ENCODE results near the gene KBTBD8. TPM values are rescaled to one million over a fixed set of nuclear protein-coding genes. Genes with fewer than 3 reads are reported as not detected.

KBTBD8 gene, protein sequence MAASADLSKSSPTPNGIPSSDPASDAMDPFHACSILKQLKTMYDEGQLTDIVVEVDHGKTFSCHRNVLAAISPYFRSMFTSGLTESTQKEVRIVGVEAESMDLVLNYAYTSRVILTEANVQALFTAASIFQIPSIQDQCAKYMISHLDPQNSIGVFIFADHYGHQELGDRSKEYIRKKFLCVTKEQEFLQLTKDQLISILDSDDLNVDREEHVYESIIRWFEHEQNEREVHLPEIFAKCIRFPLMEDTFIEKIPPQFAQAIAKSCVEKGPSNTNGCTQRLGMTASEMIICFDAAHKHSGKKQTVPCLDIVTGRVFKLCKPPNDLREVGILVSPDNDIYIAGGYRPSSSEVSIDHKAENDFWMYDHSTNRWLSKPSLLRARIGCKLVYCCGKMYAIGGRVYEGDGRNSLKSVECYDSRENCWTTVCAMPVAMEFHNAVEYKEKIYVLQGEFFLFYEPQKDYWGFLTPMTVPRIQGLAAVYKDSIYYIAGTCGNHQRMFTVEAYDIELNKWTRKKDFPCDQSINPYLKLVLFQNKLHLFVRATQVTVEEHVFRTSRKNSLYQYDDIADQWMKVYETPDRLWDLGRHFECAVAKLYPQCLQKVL
- 2.8 TPM for polyA plus RNA-seq (ENCODE audit: insufficient read length)

GRCh38 chr3:66998113-66998903 lies at the start of gene KBTBD8:
KBTBD8 (plus strand) TSS chr3:66998307; CDS start chr3:66998356, 49 bp downstream.
- peak; percentile 99 for DNase-seq

DNA sequence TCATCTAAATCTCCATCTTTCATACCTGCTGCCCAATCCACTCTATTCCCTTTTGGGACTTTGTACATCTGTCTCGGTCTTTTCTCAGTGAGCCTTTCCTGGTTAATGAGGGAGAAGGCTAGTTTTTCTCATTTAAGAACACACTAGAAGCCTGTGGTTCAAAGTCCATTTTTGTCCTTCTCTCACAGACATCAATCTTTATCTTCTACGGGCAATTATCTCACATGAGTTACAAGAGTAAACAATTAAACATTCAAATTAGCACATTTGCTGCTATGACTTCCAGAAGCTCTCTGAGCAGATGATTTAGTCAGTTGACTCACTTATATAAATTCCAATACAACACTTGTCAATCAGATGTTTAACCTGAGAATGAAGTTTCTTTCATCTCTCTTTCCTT lies 49.3 kb upstream of the KBTBD8 start:
- DNase-seq, result no peak

GRCh38 chr3:66949898-66950297 lies 48.2 kb upstream of the KBTBD8 start:
- no peak for DNase-seq

DNA sequence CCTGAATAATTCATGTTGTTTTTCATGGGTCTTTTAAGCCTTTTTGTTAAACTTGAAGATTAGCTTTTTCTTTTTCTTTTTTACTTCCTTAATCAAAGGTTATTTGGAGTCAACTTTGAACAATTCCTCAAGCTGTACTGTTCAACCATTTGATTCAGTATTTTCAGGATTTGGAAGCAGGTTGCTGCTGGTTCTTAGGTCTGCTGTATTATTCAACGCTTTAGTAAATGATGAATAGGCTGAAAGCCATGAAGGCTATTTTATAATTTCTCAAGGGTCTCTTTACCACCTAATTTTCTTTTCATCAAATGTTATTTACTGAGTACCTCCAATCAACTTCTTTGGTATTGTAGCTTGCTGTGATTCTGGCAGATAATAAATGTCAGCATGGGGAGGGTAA lies 45.8 kb upstream of the KBTBD8 start:
- DNase-seq, result no peak

DNA sequence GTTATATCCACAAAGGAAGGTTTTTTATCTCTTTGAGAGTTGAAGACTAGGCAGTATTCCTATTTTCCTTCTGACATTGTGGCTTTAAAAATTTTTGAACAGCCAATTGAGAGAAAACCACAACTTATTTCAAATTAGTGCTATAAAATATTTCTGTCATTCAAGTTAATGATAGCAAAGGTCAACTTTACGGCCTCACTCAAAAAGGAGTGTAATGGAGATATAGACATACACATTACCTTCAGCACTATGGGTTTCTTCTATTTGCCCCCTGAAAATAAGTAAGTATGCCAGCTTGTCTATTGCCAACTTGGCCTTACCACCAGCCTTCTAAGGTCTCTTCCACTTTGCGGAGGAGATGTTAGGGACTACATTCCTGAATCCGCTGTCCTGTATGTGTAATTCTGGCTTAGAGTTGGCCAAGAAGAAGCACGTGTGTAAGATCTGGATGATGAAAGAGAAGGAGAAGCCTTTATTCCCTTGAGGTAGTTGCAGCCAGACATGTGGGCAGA lies 44.1 kb upstream of the KBTBD8 start:
- no peak for DNase-seq

DNA sequence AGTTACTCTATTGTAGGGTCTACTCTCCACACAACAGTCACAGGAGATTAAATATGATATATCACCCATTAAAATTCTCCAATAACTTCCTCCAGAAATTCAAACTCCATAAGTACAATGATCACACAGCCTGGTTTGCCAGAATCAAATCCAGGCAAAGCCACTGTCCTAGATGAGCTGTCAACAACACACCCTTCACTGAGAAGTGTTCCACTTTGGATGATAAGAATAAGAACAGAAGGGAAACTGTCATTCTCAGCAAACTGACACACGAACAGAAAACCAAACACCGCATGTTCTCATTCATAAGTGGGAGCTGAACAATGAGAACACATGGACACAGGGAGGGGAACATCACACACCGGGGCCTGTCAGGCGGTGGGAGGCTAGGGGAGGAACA lies 41.4 kb upstream of the KBTBD8 start:
- no peak for DNase-seq

DNA sequence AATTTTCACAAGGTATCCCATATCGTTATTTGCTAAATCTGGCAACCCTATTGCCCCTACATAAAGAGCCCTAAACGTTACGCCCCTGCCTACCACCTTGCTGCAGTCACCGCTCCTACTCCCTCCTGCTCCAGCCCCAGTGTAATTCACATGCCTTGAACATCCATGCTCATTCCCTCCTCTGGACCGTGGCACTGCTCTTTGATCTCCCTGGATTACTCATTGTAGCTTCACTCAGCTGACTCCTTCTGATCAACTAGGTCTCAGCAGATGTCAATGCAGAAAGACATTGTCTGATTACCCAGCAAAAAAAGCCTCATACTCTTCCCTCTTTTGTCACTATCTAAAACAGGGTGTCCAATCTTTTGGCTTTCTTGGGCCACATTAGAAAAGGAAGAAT lies 40.7 kb upstream of the KBTBD8 start:
- DNase-seq, result no peak

- DNase-seq, result no peak
Measured at GRCh38 chr3:66958067-66958466, 40.0 kb upstream of the KBTBD8 start.

DNA sequence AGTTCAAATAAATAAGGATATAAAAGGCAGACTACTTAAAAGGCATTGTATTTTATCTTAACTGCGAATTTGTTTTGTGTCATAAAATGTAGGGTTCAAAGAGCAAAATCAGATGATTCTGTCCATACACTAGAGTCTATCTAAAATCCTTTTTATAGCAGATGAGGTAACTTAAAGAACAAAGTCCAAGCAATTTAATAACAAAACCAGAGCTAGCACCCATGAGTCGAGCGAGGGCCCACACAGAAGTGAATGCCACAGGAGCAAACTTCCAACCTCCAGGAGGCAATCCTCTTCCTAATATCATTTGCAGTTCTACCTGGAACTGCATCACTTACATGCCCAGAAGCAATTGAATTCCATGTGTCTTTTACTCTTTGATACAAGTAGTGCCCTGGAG lies 35.4 kb upstream of the KBTBD8 start:
- no peak for DNase-seq

DNA sequence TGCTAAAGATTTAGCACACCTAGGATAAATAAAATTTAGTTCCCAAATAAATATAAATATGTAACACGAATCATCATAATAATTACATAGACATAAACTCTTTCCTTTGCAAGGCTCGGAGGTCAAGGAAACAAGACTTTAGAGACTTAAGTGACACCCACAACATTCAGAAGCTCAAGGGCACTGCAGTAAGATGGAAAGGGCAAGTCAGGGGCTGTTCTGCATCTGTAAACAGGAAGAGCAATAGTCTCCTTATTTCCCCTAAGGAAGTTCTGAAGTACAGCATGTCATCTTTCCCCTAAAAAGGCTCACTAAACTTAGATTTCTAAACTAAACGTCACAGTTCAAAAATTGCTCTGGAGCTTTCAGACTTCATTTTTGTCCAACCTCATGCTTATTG lies 26.9 kb upstream of the KBTBD8 start:
- no peak for DNase-seq

GRCh38 chr3:66971891-66972551 lies 26.1 kb upstream of the KBTBD8 start:
- DNase-seq, result peak; percentile 91

DNA sequence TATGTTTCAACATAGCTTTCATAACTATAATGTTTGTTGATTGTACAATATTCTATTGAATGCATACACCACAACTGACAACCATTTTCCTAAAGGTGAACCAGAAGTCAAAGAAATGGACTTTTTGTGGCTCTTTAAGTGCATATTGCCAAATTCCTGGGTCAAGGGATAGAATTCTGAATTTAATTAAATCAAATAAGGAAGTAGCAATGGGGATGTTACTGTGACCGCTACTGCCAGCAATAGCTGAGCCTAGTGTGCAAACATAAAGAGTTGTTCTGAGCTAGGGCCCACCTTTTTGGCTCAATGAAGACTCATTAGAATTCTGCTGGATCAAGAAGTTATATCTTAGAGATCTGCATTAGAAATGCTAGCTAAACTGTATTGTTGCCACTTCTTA lies 17.3 kb upstream of the KBTBD8 start:
- no peak for DNase-seq

DNA sequence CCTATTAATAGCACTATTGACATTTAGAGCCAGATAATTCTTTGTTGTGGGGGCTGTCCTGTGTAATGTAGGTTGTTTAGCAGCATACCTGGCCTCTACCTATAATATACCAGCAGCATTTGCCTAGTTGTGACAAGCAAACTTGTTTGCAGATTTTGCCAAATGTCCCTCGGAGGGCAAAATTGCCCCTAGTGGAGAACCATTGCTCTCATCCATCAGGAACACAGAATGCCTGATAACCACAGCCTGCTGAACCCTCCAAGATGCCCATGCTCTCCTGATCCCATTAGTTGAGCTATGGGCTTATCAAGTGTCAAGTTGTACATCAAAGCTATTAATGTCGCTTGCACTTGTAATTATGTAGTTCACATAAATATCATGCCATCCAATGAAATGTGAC lies 15.0 kb upstream of the KBTBD8 start:
- no peak for DNase-seq

GRCh38 chr3:66985336-66985920 lies 12.7 kb upstream of the KBTBD8 start:
- no peak for DNase-seq

GRCh38 chr3:66986406-66986805 lies 11.7 kb upstream of the KBTBD8 start:
- no peak for DNase-seq

DNA sequence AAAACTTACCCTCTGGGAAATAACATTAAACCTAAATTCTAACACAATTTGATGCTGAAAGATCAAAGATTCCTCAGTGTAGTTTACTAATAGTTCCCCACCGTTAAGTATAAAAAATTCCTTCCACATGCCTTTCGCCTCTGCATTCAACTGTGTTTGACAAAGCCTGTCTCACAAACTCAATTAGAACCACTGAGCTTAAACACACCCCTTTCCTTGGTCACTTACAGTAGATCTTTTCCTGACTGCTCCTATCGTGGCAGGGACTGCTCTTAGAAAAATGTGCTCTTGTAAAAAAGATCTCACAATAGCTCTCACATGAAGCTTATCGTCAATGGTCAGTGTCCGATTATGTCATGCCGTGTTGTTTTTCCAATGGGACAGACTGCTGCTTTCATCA lies 8.9 kb upstream of the KBTBD8 start:
- DNase-seq, result no peak

- no peak for DNase-seq
Measured at GRCh38 chr3:66989860-66990696, 8.0 kb upstream of the KBTBD8 start.

GRCh38 chr3:66991459-66991858 lies 6.6 kb upstream of the KBTBD8 start:
- no peak for DNase-seq

GRCh38 chr3:66993082-66993481 lies 5.0 kb upstream of the KBTBD8 start:
- no peak for DNase-seq

GRCh38 chr3:66994588-66994987 lies 3.5 kb upstream of the KBTBD8 start:
- DNase-seq, result no peak

DNA sequence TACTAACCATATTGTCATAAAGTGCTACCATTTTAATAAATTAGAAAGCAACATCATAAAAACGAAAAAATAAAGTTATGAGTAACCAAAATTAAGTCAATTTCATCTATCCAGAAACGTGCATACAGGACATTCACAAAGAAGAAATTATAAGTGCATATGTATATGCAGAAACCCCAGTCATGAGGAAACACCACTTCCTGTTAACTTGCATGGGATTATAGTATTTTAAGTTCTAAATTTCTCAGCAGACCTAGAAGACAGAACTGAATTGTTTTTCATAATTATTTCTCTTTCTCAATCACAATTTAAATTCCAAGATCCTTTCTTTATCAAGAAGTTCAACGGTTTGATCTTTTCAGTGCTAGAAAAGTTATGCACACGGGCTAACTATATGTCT lies 1.4 kb upstream of the KBTBD8 start:
- DNase-seq, result no peak
